Subcutaneous adipose tissue (tissue), 4 donors: ENCODE data around the gene FYCO1. TPM values are rescaled to one million over a fixed set of nuclear protein-coding genes. Genes with fewer than 3 reads are reported as not detected.

ENCODE experiments used
- total RNA-seq, 4 donors: library from RNA; depleted of rRNA; stranded (reverse); fragments of >200 nt; gene quantifications; one replicate each; pipeline ENCODE4 v1.1.0, GENCODE V29; 2016
- TF ChIP-seq, protein P1 (sequence below): fragments of 450-650 bp; IDR thresholded peaks from one replicate; pipeline ENCODE4 v1.5.1; 2016; ENCODE audit warnings: low read depth, mild to moderate bottlenecking, control low read depth, antibody characterized with exemption, moderate library complexity

Gene FYCO1
- total RNA-seq, 4 donors from 2014 or later: 36.7 to 46.7 (median 43.6) TPM

DNA sequence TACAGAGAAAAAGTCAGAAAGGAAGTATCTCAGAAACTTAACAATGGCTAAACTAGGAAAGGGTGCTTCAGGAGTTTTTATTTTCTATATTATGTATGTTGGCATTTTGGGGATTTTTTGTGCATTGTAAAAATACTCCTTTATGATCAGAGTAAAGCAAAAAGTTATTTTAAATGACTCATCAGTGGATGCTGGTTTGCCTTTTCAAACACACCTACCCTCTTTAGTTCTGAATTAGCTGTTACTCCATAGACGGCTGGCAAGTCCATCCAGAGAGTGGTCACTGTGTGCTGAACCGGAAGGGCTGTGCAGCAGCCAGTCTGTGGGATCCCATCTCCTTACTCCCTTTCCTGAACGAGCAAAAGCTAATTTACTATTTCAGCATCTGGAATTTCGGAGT lies 108.3 kb downstream of the FYCO1 start:
- TF ChIP-seq, protein P1, sequence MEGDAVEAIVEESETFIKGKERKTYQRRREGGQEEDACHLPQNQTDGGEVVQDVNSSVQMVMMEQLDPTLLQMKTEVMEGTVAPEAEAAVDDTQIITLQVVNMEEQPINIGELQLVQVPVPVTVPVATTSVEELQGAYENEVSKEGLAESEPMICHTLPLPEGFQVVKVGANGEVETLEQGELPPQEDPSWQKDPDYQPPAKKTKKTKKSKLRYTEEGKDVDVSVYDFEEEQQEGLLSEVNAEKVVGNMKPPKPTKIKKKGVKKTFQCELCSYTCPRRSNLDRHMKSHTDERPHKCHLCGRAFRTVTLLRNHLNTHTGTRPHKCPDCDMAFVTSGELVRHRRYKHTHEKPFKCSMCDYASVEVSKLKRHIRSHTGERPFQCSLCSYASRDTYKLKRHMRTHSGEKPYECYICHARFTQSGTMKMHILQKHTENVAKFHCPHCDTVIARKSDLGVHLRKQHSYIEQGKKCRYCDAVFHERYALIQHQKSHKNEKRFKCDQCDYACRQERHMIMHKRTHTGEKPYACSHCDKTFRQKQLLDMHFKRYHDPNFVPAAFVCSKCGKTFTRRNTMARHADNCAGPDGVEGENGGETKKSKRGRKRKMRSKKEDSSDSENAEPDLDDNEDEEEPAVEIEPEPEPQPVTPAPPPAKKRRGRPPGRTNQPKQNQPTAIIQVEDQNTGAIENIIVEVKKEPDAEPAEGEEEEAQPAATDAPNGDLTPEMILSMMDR: no peak

- TF ChIP-seq, protein P1: no peak
These were observed 109.5 kb downstream of the FYCO1 start, which contains the start of gene CCR9 for GRCh38 chr3:45885979-45886705. Gene CCR9, plus strand, starts transcription at chr3:45886543. Its CDS starts 8,391 bp downstream, at chr3:45894934.

GRCh38 chr3:45884368-45885201 lies 111.0 kb downstream of the FYCO1 start:
- TF ChIP-seq, protein P1: no peak

DNA sequence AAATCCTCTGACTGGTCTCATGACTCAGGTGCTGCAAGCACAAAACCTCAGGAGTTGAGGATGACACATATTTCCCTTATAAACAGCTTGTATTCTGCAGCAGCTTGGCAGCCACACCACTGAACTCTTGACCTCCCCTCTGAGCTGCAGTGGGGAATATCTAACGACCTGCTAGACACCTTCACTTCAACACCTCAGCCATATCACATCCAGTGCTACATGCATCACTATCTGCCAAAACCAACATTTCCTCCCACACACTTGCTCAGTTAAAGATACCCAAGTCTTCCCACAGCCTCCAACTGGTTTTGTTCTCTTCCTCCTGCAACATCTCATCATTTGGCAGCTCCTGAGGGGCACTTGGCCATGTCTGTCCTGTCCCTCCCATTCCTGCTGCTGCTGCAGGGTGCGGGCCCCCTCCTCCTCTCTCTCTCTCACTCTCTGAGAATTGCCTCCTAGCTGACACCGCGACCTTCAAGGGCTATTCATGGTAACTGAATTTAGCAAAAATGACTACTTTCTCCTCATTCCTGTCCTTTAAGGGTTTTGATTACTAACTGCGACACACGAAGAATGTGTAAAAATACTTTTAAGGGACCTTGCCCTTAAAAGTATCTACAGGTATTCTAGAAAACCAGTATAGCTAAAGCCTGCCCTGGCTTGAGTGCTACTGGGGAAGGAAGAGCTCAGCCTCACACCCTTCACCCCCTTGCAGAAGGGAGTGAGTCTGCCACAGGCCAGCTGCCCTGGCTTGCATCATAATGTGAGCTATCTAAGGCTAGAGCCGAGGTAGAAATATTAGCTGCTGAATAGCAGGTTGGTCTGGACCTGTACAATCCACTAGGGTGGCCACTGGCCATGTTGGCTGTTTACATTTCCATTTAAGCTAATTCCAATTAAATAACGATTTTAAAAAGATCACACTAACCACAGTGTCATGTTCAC lies 114.3 kb downstream of the FYCO1 start:
- TF ChIP-seq, protein P1: no peak

GRCh38 chr3:45880725-45881077 lies 114.9 kb downstream of the FYCO1 start:
- TF ChIP-seq, protein P1: no peak

- TF ChIP-seq, protein P1: no peak
These were observed 117.5 kb downstream of the FYCO1 start for GRCh38 chr3:45878124-45878523.
